HG02623 (cell line): ENCODE data around the gene TMED3.

Experiments used
- ATAC-seq: cut with Tn5 transposase; IDR thresholded peaks from one replicate; pipeline ENCODE4 v1.9.1; 2021; ENCODE audit warnings: moderate library complexity; ENCODE audit not compliant: unreplicated experiment

Gene TMED3

DNA sequence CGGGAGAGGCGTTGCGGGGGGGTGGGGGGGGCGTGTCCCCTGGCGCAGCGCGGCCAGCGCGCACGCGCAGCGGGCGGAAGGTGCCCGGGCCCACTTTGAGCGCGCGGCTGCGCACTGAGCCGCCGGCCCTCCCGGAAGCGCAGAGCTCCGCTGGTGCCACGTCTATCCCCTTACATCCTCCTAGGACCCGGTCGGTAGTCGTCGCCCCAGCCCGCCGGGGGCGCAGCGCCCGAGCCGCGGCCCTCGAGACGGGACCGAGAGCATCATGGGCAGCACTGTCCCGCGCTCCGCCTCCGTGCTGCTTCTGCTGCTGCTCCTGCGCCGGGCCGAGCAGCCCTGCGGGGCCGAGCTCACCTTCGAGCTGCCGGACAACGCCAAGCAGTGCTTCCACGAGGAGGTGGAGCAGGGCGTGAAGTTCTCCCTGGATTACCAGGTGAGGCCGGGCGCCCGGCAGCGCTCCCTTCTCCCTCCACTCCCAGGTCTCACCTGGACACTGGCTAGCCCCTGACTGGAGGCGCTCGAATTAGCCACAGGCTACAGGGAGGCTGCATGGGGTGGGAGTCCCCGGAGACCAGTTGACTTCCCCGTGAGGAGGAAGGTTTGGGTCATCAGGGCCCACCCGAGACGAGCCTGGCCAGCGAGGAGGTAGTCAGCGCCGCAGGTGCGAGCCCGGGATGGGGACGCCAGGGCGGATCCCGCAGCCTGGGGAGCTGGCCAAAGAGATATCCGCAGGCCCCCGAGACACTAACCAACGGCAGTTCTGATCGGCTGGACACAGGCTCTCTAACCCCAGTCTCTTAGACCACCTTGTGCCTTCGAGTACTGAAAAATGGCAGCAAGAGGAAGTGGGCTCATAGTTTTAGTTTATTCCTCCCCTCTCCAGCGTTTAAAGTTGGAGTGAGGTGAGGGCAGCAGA lies at the start of gene TMED3:
Gene TMED3 (plus strand): TSS at position 128 of the 916 bp plus-strand sequence. CDS start 138 bp downstream, at position 266.
- peak; percentile 94 for ATAC-seq

DNA sequence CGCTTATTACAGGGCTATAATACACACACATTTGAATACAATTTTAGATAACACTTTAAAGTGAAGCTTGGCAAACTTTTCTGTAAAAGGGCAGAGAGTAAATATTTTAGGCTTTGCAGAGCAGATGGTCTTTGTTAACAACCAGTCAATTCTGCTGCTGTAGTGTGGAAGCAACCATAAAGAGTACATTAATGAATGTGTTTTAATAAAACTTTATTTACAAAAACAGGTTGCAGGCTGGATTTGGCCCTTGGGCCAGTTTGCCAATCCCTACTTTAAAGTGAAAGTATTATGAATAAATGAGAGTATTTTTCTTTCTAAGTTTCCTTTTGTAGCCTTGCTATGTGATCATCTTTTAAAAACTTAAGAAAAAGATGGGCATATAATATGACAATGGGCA lies 49.1 kb upstream of the TMED3 start:
- ATAC-seq = no peak

DNA sequence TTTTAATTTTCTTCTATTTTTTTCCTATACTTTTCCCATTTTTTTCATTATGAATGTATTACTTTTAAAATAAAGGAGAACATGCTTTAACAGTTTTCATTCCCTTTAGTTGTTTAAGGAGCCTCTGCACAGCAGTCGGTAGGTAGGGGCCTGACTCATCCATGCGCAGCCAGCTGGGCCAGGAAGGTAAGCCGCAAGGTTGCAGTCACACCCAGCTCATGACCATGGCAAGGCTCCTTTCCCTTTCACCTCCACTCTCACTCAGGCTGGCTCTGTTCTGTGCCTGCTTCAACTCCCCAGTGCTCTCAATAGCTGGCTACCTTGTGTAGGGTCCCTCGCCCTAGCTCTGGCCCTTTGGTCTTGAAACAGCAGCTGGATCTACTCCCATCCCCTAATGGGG lies 45.7 kb upstream of the TMED3 start:
- ATAC-seq = no peak

DNA sequence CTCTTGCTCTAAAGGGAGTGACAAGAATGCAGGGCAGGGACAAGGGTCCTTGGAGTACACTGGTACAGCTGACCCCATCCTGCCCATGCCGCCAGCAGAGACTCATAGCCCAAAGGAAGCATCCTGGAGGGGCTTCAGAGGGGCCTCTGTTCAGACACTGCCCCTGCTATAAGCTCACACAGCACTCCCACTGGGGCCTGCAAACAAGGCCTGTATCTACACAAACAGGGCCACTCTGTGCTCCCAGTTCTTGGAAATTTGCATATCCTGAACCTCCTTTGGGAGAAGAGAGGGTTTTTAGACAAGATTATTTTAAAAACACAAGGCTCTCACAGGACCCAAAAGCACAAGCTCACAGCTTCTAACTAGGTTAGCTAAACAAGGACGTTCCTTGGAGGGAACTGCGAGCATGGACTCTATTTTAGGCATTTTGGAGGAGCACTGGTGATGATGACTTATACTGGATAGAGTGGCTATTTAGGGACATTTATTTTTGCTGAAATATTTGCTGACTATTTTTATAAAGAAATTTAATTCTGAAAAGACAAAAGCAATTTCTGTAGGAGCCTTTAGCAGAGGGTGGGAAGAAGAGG lies 44.8 kb upstream of the TMED3 start:
- ATAC-seq = no peak

DNA sequence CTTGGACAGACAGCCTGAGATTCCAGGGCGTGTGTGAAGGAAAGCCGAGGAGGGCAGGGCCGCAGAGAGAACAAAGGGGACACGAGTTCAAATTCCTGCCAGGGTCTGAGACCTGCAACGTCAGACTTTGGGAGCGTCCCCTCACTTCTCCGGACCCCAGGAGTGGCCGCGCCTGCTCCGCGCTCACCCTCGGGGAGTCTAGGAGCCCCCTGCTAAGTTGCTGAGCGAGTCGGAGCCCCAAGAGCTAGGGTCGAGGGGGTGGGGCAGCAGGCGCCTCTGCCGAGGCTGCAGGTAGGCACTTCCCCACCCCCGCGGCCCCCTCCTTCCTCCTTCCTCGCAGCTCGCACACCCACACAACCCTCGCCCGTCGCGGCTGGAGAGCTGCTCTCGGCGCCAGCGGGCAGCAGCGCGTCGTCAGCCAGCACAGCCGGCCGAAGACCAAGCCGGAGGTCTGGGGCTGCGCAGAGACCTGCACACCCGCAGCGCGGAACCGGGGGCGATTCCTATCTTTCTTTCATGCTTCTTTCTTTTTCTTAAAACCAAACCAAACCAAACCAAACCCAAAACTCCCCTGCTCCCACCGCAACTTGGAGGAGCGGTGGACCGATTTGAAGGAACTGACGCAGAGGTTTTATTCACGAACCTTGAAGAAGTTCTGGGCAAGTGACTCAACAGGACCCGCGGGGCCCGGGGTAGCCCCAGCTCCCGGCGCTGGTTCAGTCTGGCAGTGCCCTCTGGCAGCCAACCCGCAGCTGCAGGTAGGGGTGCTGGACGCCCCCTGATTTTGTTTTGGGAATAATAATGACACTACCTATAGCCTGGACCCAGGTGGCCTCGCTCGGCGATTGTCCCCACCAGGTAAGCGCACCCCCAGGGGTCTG lies 28.3 kb upstream of the TMED3 start, which contains the start of gene ANKRD34C:
Gene ANKRD34C (plus strand): TSS at position 352 of the 881 bp plus-strand sequence. CDS start 10,563 bp downstream, outside the sequence.
- no peak for ATAC-seq

DNA sequence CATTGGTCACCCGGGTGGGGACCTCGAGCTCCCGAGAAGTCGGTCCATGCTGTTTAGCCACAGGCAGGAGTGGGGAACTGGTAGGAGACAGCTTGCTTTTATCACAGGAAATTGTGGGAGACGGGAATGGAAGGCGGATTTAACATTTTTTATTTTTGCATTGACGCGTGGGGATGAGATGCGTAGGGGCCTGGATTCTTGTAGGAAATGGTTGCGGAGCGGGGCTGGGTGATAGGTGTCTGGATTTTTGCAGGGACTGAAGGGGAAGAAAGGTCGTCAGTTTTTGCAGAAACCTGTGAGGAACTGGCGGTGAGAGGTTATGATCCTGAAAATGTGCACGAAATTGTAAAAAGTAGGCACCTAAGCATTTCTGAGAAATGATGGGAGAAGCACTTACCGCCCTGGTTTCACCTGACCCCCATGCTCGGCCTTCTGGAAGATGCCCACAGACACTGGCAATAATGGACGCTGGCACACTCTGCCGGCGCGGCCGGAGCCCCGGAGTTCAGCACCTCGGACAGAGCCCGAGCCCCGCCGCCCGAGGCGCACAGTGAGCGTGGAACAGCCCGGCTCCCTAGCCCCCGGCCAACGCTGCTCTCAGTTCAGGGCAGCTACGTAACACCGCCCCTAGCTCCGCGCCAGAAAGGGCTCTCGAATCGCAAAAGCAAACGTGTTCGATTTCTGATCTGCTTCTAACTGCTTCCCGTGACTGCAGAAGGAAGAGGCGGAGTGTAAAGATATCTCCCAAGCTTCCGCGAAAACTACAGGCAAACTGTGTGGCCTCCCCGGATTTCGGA lies 27.5 kb upstream of the TMED3 start:
- no peak for ATAC-seq

DNA sequence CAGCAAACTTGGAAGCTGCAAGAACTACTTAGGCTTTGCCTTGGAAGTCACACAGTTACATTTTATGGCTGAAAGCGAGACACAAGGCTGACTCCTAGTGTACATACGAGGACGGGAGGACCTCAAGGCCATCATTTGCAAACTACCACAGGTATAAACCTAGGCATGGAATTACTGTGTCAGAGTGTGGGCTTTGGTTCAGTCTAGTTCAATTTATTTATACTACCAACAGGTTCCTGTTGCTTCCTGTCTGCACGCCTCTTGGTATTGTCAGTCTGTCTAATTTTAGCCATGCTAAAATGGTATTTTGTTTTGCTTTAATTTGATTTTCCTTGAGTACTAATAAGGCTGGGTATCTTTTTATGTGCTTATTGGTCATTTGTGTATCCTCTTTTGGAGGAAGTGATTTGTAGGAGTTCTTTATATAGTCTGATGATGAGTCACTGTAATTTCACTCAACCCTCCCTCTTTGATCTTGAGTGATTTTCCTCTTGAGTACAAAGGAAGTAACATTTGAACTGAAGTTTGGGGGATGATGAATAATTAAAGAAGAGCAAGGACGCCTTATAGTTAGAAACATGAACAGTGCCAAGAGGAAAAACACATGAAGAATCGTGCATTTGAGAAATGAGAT lies 20.2 kb upstream of the TMED3 start:
- ATAC-seq = no peak

DNA sequence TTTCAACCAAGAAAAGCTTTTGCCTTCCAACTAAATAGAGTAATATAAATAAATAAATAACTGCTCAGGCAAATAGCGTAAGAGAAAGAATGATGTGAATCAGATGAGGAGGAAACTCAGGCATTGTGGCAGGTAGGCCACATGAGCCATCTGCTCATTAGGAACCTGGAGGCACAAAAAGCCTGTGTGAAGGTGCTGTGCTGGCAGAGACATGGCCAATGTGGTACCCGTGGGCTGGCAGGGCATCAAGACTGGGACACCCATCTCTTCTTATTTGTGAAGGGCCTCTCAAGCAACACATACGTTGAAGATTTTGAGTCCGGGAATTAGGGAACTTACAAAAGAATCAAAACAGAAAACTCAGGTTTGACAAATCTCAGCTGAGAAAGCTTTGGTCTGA lies 18.9 kb upstream of the TMED3 start:
- ATAC-seq = no peak

DNA sequence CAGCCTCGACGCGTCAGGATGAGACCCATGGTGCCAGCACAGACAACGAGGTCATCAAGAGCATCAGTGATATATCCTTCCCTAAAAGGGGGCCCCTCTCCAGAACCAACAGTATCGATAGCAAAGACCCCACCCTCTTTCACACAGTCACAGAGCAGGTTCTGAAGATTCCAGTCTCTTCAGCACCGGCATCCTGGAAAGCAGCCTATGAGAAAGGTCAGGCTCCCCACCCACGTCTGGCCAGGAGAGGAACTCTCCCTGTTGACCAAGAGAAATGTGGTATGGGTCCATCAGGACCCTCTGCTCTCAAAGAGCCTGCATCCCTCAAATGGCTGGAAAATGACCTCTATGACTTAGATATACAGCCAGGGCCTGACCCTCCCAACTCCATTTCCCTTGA lies 16.8 kb upstream of the TMED3 start:
- ATAC-seq = no peak

DNA sequence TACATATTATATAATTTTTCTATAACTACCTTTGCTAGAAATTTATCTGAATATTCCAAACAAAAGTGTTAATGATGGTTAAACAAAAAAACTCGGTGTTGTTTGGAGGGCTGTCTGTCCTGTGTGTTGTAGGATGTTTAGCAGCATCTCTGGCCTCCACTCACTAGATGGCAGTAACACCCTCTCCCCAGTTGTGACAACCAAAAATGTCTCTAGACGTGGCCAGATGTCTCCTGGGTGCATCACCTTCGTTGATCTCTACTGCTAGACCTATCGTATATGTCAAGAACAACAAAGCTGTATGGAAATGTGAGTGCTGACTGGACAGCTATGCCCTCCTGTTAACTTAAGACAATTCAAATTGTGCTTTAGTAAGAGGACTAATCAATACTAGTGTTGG lies 14.3 kb upstream of the TMED3 start:
- no peak for ATAC-seq

DNA sequence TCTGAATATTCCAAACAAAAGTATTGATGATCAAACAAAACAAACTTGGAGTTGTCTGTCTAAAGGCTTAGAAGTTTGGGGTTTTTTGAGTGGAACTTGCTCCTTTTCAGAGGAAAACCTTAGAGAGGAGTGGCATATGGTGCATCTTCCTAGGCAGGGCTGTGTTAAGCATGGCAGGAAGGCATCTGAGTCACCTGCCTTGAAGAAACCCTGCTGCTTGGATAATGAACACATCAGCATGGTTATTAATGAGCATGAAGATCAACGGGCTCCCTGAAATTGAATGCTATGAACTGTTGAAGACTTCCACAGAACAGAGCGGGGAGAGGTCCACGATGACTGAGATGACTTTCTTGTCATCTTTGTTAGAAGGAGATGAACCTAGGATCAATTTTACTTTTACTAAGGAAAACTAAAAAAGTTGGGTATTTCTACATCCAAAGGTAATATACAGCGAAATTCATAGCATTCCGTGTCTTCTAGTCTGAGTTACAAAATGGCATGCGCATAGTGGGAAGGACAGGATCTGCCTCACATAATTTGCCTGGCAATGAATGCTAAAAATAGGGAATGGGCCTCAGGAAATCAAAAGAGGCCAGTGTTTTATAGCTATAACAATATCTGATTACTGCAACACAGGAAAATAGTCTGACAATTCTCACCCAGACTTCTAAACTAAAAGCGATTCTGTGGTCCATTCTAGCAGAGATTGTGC lies 11.6 kb upstream of the TMED3 start:
- ATAC-seq = no peak

DNA sequence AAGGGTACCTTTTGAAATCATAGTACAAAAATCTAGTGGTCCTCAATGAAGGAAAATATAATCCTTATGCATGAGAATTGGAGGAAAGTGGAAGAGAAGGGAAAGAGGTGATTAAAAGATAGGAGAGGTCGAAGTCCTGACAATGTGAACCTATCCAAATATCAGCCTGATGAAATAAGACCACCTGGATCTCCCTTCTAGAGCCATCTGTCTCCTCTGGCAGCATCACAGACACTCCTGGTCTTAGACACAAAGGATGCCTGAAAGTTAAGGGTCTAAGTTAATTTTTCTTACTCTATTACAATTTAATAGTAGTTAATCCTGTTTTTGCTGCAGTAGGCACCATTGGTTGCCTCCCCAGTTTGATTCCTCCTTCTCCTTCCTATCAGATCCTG lies 11.1 kb upstream of the TMED3 start:
- ATAC-seq = no peak

DNA sequence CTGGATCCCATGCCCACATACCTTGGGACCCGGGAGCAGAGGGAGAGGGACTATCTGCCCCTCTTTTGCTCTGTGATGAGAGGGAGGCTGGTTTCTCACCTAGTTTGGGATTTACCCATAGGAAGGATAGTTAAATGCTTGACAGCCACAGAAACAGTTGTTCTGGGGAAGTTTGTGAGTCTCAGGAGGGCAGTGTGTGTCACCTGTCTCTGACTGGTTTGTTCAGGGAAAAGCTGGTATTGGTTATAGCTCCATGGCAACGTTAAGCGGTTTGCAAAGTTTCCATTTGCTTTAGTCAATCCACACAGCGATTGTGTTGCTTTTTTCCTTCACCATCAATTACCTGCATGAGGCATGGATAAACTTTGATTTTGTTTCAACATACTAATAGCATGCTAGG lies 3.7 kb upstream of the TMED3 start:
- no peak for ATAC-seq

DNA sequence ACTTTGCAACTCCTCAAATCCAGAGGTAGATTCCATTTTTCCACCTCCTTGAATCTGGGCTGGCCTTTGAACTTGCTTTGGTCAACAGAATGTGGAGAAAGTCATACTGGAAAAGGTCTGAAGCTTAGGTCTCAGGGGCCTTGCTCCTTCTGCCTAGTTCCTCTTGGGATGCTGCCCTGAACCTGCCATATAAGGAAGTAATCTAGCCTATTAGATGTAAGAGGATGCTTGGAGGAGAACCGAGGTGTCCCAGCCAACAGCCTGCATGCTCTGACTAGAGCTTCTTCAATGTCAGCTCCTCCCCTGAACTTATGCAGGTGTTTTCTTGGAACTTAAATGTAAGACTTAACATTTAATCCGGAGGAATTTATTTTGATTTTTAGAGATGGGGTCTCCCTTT lies 2.0 kb upstream of the TMED3 start:
- no peak for ATAC-seq

DNA sequence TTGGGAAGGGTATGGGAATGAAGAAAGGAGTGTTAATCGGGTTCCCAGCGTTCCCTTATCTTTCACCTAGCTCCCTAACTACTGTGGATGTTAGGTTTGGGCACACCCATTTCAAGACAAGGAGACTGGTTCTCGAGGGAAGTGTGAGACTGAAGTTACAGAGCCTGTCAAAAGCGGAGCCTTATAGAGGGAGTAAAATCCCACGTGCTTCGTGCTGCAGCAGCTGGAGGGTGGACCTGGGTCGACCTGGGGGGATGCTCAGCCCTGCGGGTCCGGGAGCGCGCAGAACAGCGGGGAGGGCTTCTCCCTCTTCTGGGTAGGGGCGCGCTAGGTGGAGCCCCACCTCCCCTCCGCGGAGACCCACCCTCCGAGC lies 314 bp upstream of the TMED3 start:
- ATAC-seq = peak; percentile 25

DNA sequence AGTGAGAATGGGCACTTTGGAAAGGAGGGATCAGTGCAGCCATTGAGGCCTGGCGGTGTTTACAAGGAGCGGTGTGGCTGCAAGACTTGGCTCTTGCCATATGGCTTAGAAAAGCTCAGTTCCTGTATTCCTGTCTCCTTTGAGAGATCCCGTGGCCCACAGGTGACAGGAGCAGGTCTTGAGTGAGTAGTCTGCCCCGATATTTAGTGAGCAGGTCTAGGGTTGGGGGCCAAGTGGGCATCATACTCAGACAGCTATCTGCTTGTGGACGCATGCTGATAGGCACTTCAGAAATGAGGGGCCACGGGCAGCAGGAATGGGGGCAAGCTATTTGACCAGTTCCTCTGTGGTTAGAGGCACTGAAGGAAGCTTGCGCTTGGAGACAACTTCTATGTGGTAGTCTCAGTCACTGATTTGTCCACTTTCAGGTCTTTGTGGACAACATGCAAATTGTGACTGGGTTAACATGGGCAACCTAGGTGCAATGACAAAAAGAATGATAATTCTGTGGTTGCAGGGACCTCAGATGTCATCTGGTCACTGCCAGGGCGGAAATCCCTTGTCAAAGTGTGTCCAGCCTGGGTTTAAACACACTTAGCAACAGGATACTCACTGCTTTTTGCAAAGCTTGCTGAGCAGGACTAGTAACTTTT lies 1.1 kb downstream of the TMED3 start:
- ATAC-seq = no peak

DNA sequence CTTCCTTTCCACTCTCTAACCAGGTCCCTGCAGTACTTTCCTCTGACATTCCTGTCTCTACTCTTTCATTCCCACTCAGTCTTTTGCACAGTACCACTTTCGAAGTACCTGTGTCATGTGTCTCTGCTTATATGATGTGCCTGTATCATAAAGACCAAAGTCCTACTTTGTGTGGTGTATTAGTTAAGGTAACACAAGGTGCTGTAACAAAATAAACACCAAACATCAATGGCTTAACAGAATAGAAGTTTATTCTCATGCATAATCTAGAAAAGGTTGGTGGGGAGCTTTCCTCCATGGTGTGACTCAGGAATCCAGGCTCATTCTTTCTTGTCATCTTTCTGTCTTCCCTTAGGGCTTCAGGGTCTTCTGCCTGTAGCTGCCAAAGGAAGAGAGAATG lies 3.3 kb downstream of the TMED3 start:
- ATAC-seq = no peak

DNA sequence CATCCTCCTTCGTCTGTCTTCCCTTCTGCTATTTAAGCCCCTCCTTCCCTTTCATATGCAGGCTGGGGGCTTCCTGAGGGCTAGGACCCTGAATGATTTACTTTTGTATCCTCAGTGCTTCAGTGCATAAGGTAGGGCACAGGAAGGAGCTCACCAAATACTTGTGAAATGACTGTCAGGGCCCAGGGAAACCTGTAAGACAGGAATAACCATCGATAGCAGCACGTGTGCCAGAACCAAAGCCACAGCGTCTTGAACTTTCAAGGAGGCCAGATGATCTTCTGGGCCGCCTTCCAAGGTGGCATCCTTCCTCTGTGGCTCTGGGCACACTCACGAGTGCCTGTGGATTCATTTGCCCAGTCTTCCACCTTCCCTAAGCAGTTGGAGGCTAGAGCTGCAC lies 3.9 kb downstream of the TMED3 start:
- no peak for ATAC-seq
